Measurements from ENCODE around the gene JPH4. TPM values are rescaled to one million over a fixed set of nuclear protein-coding genes. Genes with fewer than 3 reads are reported as not detected.
A peak's percentile ranks its signal among the peaks of the same experiment; 100 is the strongest.
"Not testable (repeated sequence)": the region's sequence is repeated elsewhere in the genome, so short reads cannot be mapped to it uniquely, and the experiment has no call there.

The JPH4 gene
- total RNA-seq, 1 donor from 2014 or later, result not detected

DNA sequence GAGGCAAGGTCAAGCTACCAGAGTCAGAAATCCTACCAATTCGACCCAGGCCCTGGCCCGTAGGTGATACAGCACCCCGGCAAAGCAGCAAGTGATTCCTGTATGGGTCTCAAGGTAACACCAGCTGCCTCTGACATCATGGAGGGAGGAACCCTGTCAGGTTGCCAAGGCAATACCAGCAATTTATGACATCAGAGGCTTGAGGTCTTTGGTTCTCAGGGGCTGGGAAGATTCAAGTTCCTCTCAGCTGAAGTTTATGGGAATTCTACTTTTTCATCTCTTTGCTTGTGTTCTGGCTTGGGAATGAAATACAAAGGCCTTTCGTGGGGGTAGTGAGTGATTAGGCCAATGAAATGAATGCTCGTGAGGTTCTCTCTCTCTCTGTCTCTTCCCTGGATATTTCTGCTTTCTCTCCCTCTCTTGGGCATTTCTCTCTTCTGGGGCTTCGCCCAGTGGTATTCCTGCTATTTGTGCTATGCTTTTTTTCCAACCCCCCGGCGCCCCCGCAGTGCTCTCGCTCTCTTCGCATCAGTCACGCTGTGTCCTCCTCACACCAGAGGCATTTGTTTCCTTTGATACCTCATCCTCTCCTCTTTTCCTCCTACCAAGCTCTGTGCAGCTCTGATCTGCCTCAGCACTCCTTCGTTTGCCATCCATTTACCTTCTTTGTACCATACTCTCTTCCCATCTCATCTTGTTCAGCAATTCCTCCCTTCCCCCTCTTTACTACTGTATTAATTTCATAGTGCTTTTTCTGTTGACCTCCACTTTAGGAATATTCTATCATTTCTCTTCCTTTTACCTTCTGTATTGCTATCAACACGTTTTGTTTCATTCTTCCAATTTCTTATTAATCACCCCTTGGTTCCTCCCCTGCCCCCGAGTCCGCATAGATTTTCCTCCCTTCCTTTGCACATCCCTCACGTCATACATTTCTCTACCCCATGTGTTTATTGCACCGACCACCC lies 30.0 kb downstream of the JPH4 start:
- DNase-seq (ENCODE audit: low read depth), result no peak

DNA sequence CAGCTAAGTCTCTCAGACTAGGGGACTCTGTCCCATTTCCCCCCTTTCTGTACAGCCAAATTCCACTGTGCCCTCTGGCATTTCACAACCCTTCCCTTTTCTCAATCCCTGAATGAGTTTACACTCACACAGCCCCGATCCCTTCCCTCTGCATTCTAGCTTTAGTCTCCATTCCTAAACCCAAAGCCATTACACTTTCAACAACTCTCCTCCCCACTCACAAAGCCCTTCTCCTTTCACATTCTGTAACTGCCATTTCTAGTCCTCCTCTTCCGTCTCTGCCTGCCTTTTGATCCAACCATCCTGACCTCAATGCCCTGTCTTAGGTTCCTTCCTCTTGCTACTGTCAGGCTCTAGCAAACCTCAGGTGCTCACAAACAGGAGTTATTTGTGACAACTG lies 30.7 kb downstream of the JPH4 start:
- DNase-seq (ENCODE audit: low read depth), result no peak

DNA sequence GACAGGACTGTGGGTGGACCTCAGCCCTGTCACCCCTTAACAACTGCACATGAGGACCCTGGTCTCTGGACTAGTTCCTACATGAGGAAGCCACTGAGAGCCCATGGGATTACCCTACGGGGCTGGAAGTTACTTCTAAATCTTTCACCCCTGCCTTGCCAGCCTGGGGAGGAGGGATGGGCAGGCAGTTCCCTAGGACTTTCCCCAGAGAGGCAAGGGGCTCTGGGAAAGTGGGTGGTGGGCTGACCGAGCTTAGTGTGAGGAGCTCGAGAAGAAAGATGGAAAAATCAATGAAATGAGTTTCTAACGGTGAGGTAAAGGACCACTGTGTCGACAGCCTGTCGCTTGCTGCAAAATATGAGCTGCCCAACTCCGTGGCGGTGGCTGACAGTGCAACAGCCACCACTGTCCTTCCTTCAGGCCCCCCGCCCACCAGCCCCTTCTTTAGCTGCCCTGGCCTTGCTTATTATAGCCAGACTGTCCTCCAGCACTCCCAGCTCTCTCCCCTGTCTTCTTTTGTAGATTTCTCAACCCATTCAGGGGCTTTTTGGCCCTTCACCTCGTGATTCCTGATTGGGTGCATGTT lies 32.0 kb downstream of the JPH4 start:
- no peak for DNase-seq (ENCODE audit: low read depth)

DNA sequence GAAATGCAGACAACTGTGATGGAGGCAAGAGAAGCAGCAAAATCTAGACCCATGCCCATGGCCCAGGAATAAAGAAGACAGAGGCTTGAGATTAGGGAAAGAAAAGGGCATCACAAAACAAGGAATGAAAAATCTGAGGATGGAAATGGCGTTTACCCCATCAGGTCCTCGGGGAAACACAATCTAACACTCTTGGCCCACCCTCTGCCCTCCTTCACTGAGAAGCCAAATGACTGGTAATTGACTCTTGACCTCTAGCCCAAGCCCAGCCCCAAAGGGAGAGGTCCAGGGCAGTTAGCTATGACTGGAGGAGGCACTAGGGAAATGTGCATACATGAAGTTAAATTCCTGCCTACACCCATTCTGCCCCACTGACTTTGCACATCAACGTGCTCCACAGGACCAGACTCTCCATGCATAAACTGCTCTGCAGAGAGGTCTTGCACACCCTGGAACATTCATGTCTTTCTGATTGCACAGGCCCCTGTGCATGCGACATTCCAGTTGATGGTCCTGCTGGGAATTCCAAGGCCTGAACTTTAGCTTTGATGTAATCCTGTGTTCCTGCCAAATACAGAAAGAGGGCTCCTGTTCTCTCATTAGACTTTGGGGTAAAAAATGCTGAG lies 32.7 kb downstream of the JPH4 start:
- no peak for DNase-seq (ENCODE audit: low read depth)

DNA sequence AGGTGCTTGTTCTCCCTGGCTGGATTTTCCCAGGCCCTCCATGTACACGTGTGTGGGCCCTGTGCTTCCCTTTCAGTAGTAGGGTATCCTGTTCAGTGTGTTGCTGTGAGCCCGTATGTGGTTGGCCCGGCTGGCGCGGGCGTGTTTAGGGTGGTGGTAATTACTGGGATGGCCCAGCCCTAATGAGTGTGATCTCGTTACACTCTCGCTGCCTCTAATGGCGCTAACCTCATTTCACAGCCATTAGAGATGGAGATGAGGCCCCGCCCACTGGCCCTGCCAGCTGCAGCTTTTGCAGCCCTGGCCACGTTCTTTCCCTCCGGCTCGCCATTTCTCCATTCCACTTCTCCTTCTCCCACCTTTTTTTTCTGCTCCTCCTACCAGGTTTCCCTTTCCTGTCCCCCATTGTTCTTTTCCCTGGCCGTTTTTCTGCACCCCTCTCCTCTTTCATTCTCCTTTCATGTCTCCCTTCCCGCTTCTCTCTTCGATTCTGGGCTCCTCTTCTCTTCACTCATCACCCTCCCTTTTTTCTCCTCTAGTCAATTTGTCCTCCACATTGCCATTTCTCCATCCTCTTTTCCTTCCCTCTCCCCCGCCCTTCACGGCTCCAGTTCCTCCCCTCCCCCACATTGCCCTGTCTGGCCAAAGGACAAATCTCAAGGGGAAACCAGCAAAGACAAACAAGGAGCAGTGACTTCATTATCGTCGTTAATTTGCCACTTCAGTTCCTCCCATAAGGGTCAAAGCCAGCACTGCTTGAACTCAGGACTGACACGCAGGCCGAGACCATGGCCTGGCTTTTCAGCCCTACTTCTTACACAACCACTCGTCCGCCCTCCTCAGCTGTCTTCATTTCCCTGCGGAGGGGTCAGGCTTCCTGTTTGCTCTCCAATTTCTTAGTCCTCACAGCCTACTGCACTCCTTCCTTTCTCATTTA lies 33.8 kb downstream of the JPH4 start:
- DNase-seq (ENCODE audit: low read depth), result no peak

DNA sequence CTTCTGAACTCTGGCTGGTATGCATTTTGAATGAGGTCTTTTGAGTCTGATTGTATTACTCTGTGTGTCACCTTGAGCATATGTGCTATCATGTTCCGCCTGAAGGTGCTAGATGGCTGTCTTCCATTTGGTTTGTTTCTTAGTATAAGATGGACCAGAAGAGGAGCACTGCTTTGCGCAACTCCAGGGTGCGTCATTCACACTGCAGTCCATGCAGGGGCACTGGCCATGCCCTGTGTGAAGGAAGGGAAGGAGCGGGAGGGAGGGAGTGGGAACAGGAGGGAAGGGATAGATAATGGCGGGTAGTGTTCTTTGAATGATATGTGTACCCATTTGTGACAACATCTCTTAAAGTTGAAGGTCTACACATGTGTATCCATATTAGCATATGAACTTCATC lies 35.2 kb downstream of the JPH4 start:
- DNase-seq (ENCODE audit: low read depth), result no peak

DNA sequence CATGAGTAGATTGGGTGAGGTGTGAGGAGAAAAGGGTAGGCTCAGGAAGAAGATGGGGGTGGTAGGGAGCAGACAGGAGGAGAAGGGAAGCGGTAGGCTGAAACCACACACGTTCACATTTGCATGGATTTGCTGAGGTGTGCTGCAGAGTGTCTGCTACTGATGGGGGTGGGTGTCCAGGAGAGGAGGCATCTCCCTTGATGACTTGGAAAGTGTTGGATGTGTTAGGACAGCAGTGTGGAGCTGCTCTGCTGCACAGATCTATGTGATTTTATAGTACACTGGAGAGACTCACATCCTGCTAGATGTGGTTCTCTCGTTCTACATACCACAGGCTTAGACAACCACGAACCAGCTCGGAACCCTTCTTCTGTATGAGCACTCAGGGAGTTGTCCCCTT lies 36.3 kb downstream of the JPH4 start:
- DNase-seq (ENCODE audit: low read depth), result no peak

DNA sequence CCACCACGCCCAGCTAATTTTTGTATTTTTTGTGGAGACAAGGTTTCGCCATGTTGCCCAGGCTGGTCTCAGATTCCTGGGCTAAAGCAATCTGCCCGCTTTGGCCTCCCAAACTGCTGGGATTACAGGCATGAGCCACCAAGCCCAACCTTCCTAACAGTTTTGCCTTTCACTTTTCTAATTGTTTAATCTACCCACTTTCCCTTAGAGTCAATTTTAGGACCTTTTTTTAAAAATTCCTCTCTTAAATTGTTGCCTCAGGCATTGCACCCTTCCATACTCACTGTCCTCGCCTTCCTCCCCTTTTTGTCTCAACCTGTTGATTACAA lies 38.5 kb downstream of the JPH4 start:
- no peak for DNase-seq (ENCODE audit: low read depth)

DNA sequence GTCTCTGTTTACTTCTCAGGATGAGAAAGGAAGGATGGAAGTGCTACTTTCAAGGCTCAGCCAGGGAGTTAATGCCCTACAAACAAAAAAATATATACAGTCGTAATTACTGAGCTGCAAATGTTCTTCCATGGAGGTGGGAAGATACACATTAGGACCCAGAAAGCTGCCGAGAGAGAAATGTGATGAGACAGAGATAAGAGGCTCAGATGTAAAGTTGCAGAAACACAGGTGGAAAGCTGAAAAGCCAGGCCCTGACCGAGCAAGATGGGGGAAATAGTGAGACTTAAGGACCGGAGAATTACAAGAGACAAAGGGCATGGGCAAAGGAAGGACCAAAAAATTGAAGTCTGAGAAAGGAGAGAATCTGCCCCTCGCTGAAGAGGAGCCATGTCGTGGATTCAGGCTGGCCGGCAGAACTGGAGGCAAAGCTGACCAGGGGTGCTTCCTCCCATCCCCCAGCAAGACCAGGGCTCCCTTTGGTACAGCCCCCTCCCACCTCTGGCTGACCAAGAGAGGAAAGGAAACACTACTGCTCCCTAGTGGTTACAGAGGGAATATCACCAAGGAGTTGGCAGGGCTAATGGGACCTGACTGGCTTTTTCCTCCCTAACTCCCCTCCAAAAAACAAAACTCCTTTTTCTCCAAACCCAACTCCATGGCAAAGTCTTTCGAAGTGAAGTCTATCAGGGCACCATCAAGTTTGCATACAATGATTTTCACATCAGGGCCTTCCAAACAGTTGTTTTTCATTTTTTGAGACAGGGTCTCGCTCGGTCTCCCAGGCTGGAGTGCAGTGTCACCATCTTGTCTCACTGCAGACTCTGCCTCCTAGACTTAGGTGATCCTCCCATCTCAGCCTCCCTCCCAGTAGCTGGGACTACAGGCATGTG lies 39.1 kb downstream of the JPH4 start:
- DNase-seq (ENCODE audit: low read depth), result no peak

DNA sequence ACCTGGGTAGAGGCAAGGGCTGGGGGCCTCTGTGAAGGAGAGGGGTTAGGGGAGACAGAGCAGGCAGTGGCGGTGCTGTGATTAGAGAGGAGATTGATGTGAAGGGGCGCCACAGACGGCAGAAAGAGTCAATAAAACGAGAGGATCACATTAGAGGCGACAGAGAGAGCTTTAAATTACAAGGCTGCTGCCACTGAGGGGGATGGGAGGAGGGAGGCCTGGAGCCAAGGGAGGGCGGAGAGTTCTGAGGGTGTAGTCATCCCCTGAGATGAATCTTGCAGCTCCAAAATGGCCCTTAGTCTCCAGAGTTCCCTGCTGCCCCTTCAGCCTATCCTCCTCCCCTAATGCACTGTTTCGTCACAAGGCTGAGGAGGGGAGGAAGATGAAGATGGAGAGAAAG lies 39.8 kb downstream of the JPH4 start:
- no peak for DNase-seq (ENCODE audit: low read depth)

DNA sequence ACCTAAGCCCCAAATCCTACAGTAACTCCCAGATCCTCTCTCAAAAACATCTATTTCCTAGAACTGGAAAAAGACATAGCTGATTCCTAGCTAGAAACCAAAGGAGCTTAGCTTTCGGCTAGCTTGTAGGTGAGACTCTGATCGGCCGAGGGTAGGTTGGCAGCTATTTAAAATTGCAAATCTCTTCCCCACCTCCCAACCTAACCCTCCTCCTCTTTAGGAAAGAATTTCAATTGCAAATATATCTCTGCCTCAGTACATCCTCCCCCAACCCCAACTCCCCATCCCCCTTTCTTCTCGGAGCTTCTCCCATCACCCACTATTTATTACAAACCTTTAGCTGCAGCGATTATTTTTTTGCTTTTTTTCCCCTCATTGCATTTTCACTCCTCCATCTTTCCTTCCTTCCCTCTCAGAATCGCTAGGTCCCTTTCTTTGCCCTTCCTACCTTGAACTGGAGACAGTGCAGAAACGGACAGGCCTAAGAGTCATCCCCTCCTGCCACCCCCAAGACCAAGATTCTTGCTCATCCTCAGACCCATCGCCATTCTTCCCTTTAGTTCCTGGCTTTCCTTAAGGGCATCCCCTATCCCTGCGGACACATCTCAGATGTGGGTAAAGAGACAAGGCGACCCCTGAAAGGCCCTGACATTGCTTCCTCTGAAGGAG lies 40.4 kb downstream of the JPH4 start:
- DNase-seq (ENCODE audit: low read depth), result no peak

DNA sequence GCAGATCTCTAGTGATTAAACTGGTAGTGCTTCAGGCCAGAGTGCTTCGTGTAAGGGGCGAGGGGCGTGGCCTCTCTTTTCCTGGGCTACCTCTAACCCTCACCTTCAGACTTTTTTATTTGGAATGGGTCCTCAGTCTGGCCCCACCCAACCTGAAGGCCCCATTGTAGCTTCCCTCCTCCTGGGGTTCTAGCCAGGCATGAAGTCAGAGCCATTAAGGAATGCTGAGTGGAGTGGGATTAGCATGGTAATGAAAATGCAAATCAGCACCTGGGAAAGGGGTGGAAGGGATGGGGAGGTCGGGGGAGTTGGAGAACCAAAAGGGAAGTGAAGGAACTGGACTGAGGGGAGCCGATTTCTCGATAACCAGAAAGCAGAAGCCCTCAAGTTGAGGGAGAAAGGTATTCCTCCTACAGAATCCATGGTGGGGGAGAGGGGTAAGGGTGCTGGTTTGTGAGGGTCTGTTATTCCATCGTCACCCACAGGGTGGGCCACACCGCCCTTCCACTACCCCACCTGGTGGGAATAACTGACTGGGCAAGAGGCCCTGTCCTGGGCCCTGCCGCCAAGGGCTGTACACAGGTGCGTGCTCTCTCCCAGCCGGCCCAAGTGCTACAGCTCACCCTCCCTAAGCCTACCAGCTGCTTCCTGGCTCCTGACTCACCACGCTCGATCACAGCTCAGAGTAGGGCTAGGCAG lies 41.1 kb downstream of the JPH4 start:
- DNase-seq (ENCODE audit: low read depth), result peak; percentile 16

DNA sequence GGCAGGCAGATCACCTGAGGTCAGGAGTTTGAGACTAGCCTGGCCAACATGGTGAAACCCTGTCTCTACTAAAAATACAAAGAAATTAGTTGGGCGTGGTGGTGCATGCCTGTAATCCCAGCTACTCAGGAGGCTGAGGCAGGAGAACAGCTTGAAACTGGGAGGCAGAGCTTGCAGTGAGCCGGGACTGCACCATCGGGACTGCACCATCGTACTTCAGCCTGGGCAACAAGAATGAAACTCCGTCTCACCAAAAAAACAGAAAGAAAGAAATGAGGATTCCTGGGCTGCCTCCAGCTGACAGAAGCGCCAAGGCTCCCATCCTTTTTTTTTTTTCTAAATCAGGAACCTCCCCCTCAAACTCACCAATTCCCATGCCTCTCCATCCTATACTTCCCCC lies 41.7 kb downstream of the JPH4 start:
- not testable (repeated sequence) for DNase-seq (ENCODE audit: low read depth)

DNA sequence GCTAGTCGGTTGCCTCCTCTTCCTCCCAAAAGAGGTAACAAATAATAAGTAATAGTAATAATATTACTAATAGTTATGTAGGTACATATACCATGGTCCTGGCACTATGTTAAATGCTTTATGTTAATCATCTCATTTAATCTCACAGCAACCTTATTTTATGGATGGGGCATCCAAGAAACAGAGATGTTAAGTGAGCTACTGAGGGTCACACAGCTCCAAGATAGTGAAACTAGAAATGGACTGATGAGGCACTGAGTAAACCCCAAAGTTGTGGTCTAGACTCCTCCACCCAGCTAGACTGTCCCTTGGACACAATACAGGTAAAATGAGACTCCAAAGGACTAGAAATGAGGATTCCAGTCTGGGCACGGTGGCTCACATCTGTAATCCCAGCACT lies 42.1 kb downstream of the JPH4 start:
- no peak for DNase-seq (ENCODE audit: low read depth)

DNA sequence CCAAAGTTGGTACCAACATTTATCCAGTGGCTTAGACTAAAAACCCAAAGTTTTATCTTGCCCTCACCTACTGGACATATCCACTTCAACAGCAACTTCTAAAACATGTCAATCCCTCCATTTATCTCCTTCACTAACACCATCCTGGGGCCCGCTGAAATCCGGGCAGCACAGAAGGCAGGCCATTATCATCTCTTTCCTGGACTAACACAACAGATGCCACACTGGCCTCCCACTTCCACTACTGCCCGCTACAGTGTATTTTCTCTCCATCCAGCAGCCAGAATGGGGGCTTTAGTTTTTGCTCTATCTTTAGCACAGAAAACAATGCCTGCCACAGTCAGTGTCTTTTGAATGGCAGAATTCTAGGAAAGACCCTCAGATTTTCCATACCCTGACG lies 42.6 kb downstream of the JPH4 start:
- DNase-seq (ENCODE audit: low read depth), result no peak

DNA sequence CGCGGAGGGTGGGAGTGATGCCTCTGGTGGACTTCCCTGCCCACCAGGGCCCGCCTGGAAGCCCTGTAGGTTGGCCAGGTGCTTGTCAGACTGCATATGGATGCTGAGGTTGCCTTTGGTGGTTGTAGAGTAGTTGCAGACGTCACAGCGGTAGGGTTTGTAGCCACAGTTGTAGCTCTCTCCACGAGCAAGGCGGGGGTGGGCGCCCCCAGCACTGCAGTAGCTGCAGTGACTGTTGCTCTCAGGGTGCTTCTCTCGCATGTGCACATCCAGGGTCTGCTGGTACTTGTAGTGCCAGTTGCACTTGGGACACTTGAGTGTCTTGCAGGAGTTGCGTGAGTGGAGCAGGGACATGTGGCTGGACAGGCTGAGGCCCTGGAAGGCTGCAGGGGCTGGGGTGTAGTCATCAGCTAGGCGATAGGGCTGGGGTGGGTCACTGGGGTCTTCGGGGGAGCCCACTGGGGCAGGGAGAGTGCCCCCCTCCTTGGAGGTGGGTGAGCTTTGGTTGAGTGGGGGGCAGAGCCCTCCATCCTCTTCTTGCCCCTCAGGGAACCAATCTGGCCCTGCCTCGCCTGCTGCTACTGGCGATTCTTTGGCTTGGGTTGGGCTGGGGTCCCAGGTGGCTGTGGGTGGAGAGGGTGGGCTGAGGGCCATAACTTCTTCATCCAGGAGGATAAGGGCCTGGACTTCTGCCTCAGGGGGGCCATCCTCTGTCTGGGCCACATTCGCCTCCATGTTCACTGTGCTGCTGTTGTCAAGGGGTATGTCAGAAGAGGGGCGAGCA lies 44.7 kb downstream of the JPH4 start:
- DNase-seq (ENCODE audit: low read depth), result no peak

DNA sequence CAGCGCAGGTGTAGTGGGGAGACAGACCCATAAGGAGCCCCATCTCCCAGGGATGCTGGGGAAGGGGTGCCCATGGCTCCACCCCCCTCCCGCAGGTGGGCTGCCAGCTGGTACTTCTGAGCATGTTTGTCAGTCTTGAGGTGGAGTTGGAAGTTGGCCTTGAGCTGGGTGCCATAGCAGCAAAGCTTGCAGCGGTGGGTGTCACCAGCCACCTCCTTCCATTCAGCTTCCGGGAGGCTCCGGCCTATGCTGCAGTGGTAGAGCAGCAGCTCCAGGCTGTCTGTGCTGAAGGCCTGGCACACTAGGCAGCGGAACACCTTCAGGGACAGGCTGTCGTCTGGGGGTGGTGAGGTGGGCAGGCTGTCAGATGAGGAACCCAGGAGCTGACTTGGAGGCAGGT lies 45.9 kb downstream of the JPH4 start:
- DNase-seq (ENCODE audit: low read depth), result no peak

DNA sequence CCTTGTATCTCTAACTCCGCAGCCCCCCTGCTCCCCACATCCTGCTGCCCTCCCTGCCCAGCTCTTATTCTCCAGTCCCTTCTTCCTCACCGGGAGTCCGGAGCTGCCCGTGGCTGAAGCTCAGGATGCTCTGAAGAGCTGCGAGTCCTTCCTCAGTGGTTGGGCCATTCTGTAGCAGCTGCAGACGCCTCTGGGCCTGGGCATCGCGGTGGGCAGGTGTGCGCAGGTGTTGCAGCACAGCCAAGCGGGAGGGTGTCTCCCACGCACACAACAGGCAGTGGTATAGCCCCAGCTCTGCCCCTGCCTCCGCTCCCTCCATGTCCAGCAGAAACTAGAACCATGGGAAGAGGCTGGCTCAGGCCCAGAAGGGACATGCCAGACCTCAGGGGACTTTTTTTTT lies 47.2 kb downstream of the JPH4 start:
- no peak for DNase-seq (ENCODE audit: low read depth)
